IMR-90 (cell line): ENCODE measurements around the gene CAMK2B.

Experiments used
- CTCF ChIP-seq: conservative IDR thresholded peaks from 2 replicates; pipeline ENCODE4 v1.5.1; 2012; ENCODE audit warnings: mild to moderate bottlenecking, low read depth, low read length, improper control_type of control experiment
- MXI1 ChIP-seq: IDR thresholded peaks from 2 replicates; pipeline ENCODE4 v1.6.1; 2012; ENCODE audit warnings: low read depth, mild to moderate bottlenecking, low read length, moderate library complexity, borderline replicate concordance
- RAD21 ChIP-seq: IDR thresholded peaks from 2 replicates; pipeline ENCODE4 v1.6.1; 2012; ENCODE audit warnings: low read length, improper control_type of control experiment
- RFX5 ChIP-seq: IDR thresholded peaks from 2 replicates; pipeline ENCODE4 v1.8.0; 2012; ENCODE audit warnings: low read depth, mild to moderate bottlenecking, low read length, moderate library complexity

GRCh38 chr7:44239361-44239760 lies 86.0 kb downstream of the CAMK2B start:
- TF ChIP-seq CTCF (no peak), RAD21 (no peak), MXI1 (no peak), RFX5 (no peak)
